ENCODE data around the gene MYD88.

MYD88 gene

GRCh38 chr3:38097446-38098375 lies 40.8 kb upstream of the MYD88 start:
- Histone ChIP-seq H3K4me3 (replicated peaks; ENCODE audit: low read depth, low read length) (no peak overlapping the region), H3K27me3 (replicated peaks; ENCODE audit: control insufficient read depth, insufficient read depth, low read length) (no peaks in the 10 kb centered on the region; the same call in 1 of the 2 replicates), H3K36me3 (ENCODE audit: control insufficient read depth, insufficient read depth, low read length) (no peaks in the 10 kb centered on the region)
- TF ChIP-seq CTCF (IDR thresholded peaks at IDR 0.05; ENCODE audit: insufficient read depth, low read length, poor library complexity, severe bottlenecking) = no peak
- no peak for DNase-seq (ENCODE audit: extremely low read depth, insufficient read length)

- Histone ChIP-seq H3K4me3 (replicated peaks; ENCODE audit: low read depth, low read length) (no peak overlapping the region), H3K36me3 (ENCODE audit: control insufficient read depth, insufficient read depth, low read length) (no peaks in the 10 kb centered on the region), H3K27me3 (replicated peaks; ENCODE audit: control insufficient read depth, insufficient read depth, low read length) (no peaks in the 10 kb centered on the region; the same call in 1 of the 2 replicates)
- DNase-seq (ENCODE audit: extremely low read depth, insufficient read length) = no peak
- TF ChIP-seq CTCF (IDR thresholded peaks at IDR 0.05; ENCODE audit: insufficient read depth, low read length, poor library complexity, severe bottlenecking) = no peak
Measured at GRCh38 chr3:38098376-38098723, 40.1 kb upstream of the MYD88 start.

GRCh38 chr3:38099518-38099917 lies 38.9 kb upstream of the MYD88 start:
- no peak for DNase-seq (ENCODE audit: extremely low read depth, insufficient read length)
- Histone ChIP-seq H3K36me3 (ENCODE audit: control insufficient read depth, insufficient read depth, low read length) (no peaks in the 10 kb centered on the region), H3K27me3 (replicated peaks; ENCODE audit: control insufficient read depth, insufficient read depth, low read length) (no peaks in the 10 kb centered on the region; the same call in 1 of the 2 replicates), H3K4me3 (replicated peaks; ENCODE audit: low read depth, low read length) (no peak overlapping the region)
- TF ChIP-seq CTCF (IDR thresholded peaks at IDR 0.05; ENCODE audit: insufficient read depth, low read length, poor library complexity, severe bottlenecking) = no peak

GRCh38 chr3:38100498-38100897 lies 38.0 kb upstream of the MYD88 start:
- Histone ChIP-seq H3K4me3 (replicated peaks; ENCODE audit: low read depth, low read length) (no peak overlapping the region), H3K36me3 (ENCODE audit: control insufficient read depth, insufficient read depth, low read length) (no peaks in the 10 kb centered on the region), H3K27me3 (replicated peaks; ENCODE audit: control insufficient read depth, insufficient read depth, low read length) (no peaks in the 10 kb centered on the region; the same call in 1 of the 2 replicates)
- no peak for DNase-seq (ENCODE audit: extremely low read depth, insufficient read length)
- no peak for TF ChIP-seq CTCF (IDR thresholded peaks at IDR 0.05; ENCODE audit: insufficient read depth, low read length, poor library complexity, severe bottlenecking)

GRCh38 chr3:38101811-38102443 lies 36.5 kb upstream of the MYD88 start:
- TF ChIP-seq CTCF (IDR thresholded peaks at IDR 0.05; ENCODE audit: insufficient read depth, low read length, poor library complexity, severe bottlenecking) = no peak
- H3K4me3 ChIP-seq (replicated peaks; ENCODE audit: low read depth, low read length) = no peak overlapping the region
- DNase-seq (ENCODE audit: extremely low read depth, insufficient read length) = no peak

More at GRCh38 chr3:38101811-38102443, 36.5 kb upstream of the MYD88 start:
- Histone ChIP-seq H3K36me3 (ENCODE audit: control insufficient read depth, insufficient read depth, low read length) (no peaks in the 10 kb centered on the region), H3K27me3 (replicated peaks; ENCODE audit: control insufficient read depth, insufficient read depth, low read length) (no peaks in the 10 kb centered on the region)

Measured in GM06990 (cell line).